ENCODE measurements around the gene ACOT7.

The ACOT7 gene

DNA sequence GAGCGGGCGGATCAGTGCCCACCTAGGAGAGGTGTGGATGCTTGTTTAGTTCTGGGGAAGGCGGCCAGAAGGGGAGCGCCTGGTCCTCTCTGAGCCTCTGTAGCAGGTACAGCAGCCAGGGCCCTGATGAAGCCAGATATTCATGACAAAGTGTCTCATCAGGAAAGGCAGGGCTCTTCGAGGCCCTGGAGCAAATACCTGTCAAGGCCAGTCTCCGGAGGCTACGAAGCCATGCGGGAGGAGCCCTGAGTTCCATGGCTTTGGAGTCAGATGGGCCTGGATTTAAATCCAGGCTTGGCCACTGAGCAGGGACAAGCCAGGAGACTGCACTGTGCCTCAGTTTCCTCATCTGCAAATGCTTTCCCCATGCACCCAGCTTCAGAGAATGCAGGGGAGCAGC lies 107.3 kb downstream of the ACOT7 start:
- H3K4me3 ChIP-seq (ENCODE audit: low read length, poor library complexity, severe bottlenecking), result no peak overlapping the region
- H3K9ac ChIP-seq (ENCODE audit: low read depth, low read length, poor library complexity, severe bottlenecking), result no peak overlapping the region
- H3K4me2 ChIP-seq (ENCODE audit: low read depth, low read length, poor library complexity, severe bottlenecking), result no peak overlapping the region
- H3K9me2 ChIP-seq (replicated peaks; ENCODE audit: low read depth, low read length), result no peaks in the 10 kb centered on the region
- no peaks in the 10 kb centered on the region for H3F3A ChIP-seq (ENCODE audit: low read depth)
- no peaks in the 10 kb centered on the region for H3K9me3 ChIP-seq (ENCODE audit: insufficient read depth, low read depth, low read length)
- peaks cover 9% of the 10 kb centered on the region; the same call in 1 of the 2 replicates for H3K36me3 ChIP-seq (ENCODE audit: insufficient read depth, low read length)
- TF ChIP-seq EZH2phosphoT487 (IDR thresholded peaks at IDR 0.05; ENCODE audit: borderline replicate concordance), result no peak
- TF ChIP-seq CTCF (conservative IDR thresholded peaks at IDR 0.05; ENCODE audit: low read length), result no peak
- no peaks in the 10 kb centered on the region for H3K27me3 ChIP-seq (ENCODE audit: insufficient read depth, low read length, poor library complexity, severe bottlenecking)
- no peak overlapping the region for H2AFZ ChIP-seq (ENCODE audit: low read length)
- H3K4me1 ChIP-seq (ENCODE audit: insufficient read depth, low read length, poor library complexity, severe bottlenecking), result no peaks in the 10 kb centered on the region
- H4K20me1 ChIP-seq (ENCODE audit: insufficient read depth, low read length, poor library complexity, severe bottlenecking), result no peaks in the 10 kb centered on the region
- no peaks in the 10 kb centered on the region for H3K79me2 ChIP-seq (ENCODE audit: insufficient read depth, low read length)

DNA sequence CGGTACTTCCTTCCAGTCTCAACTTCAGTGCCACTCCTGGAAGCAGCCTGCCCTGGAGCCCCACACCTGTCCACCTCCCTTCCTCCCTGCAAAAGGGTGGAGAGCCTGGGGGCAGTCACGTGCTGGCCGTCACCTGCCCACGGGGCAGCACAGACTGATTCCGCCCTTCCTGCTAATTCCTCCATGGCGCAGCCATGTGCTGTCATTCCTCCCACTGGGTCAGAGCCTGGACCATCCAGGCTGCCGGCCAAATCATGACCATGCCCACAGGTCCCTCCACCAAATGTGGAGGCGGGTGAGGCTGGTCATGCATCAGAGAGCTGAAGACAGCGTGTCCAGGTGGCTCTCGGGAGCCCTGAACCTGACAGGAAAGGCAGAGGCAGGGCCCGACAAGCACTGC lies 108.2 kb downstream of the ACOT7 start:
- Histone ChIP-seq H3K27me3 (ENCODE audit: insufficient read depth, low read length, poor library complexity, severe bottlenecking) (no peaks in the 10 kb centered on the region), H3K9ac (ENCODE audit: low read depth, low read length, poor library complexity, severe bottlenecking) (no peak overlapping the region)

GRCh38 chr1:6282577-6283270 lies 110.8 kb downstream of the ACOT7 start:
- no peaks in the 10 kb centered on the region; the same call in 1 of the 2 replicates for H3K36me3 ChIP-seq (ENCODE audit: insufficient read depth, low read length)
- no peaks in the 10 kb centered on the region for H4K20me1 ChIP-seq (ENCODE audit: insufficient read depth, low read length, poor library complexity, severe bottlenecking)
- no peak overlapping the region for H3K4me2 ChIP-seq (ENCODE audit: low read depth, low read length, poor library complexity, severe bottlenecking)
- TF ChIP-seq EZH2phosphoT487 (IDR thresholded peaks at IDR 0.05; ENCODE audit: borderline replicate concordance) (no peak), CTCF (conservative IDR thresholded peaks at IDR 0.05; ENCODE audit: low read length) (no peak)
- H3K4me3 ChIP-seq (ENCODE audit: low read length, poor library complexity, severe bottlenecking), result no peak overlapping the region
- no peaks in the 10 kb centered on the region for H3K27me3 ChIP-seq (ENCODE audit: insufficient read depth, low read length, poor library complexity, severe bottlenecking)
- H3K9ac ChIP-seq (ENCODE audit: low read depth, low read length, poor library complexity, severe bottlenecking), result no peak overlapping the region
- H3K9me3 ChIP-seq (ENCODE audit: insufficient read depth, low read depth, low read length), result no peaks in the 10 kb centered on the region
- no peak overlapping the region for H2AFZ ChIP-seq (ENCODE audit: low read length)
- H3K4me1 ChIP-seq (ENCODE audit: insufficient read depth, low read length, poor library complexity, severe bottlenecking), result no peaks in the 10 kb centered on the region
- no peaks in the 10 kb centered on the region for H3F3A ChIP-seq (ENCODE audit: low read depth)
- H3K79me2 ChIP-seq (ENCODE audit: insufficient read depth, low read length), result no peaks in the 10 kb centered on the region
- H3K9me2 ChIP-seq (replicated peaks; ENCODE audit: low read depth, low read length), result no peaks in the 10 kb centered on the region

More for the DNA sequence above, 108.2 kb downstream of the ACOT7 start:
- Histone ChIP-seq H3F3A (ENCODE audit: low read depth) (no peaks in the 10 kb centered on the region), H3K9me3 (ENCODE audit: insufficient read depth, low read depth, low read length) (no peaks in the 10 kb centered on the region), H3K4me2 (ENCODE audit: low read depth, low read length, poor library complexity, severe bottlenecking) (no peak overlapping the region), H2AFZ (ENCODE audit: low read length) (no peak overlapping the region), H3K36me3 (ENCODE audit: insufficient read depth, low read length) (peaks cover 5% of the 10 kb centered on the region; the same call in 1 of the 2 replicates), H4K20me1 (ENCODE audit: insufficient read depth, low read length, poor library complexity, severe bottlenecking) (no peaks in the 10 kb centered on the region), H3K79me2 (ENCODE audit: insufficient read depth, low read length) (no peaks in the 10 kb centered on the region), H3K4me3 (ENCODE audit: low read length, poor library complexity, severe bottlenecking) (no peak overlapping the region), H3K9me2 (replicated peaks; ENCODE audit: low read depth, low read length) (no peaks in the 10 kb centered on the region), H3K4me1 (ENCODE audit: insufficient read depth, low read length, poor library complexity, severe bottlenecking) (no peaks in the 10 kb centered on the region)
- TF ChIP-seq EZH2phosphoT487 (IDR thresholded peaks at IDR 0.05; ENCODE audit: borderline replicate concordance) (no peak), CTCF (conservative IDR thresholded peaks at IDR 0.05; ENCODE audit: low read length) (no peak)

All from Loucy (cell line).